Activated CD8-positive, alpha-beta T cell treated with anti-CD3 and anti-CD28 coated beads for 36 hours (primary cell): ENCODE measurements around the gene ADARB2. TPM values are rescaled to one million over a fixed set of nuclear protein-coding genes. Genes with fewer than 3 reads are reported as not detected.
"Not testable (repeated sequence)": the region's sequence is repeated elsewhere in the genome, so short reads cannot be mapped to it uniquely, and the experiment has no call there.

Experiments used
- ATAC-seq: fragments of 200-7000 bp; cut with Tn5 transposase; one replicate; pipeline ENCODE4 v1.10.0; 2021; ENCODE audit warnings: mild to moderate bottlenecking, moderate library complexity
- CTCF ChIA-PET: fragments of 350-600 bp; sonication (Branson Sonifier 250); formaldehyde crosslinking; loops from one replicate; lab custom pipeline; 2021; ENCODE audit warnings: antibody characterized with exemption; lab: Charles Lee
- POLR2A ChIA-PET: fragments of 350-600 bp; sonication (Branson Sonifier 250); formaldehyde crosslinking; loops from one replicate; lab custom pipeline; 2021; ENCODE audit warnings: antibody characterized with exemption; lab: Charles Lee
- DNase-seq: peaks from one replicate; pipeline ENCODE4 v3.0.0-alpha.2; 2020
- H3K27ac Mint-ChIP-seq: one replicate; pipeline ENCODE4 v1.8.0; 2021; ENCODE audit warnings: mild to moderate bottlenecking, mixed read lengths
- H3K27me3 Mint-ChIP-seq: one replicate; pipeline ENCODE4 v1.8.0; 2021; ENCODE audit warnings: mixed read lengths
- H3K36me3 Mint-ChIP-seq: one replicate; pipeline ENCODE4 v1.8.0; 2021; ENCODE audit warnings: low read depth, mixed read lengths
- H3K4me1 Mint-ChIP-seq: one replicate; pipeline ENCODE4 v1.8.0; 2021; ENCODE audit warnings: low read depth, mixed read lengths
- H3K4me3 Mint-ChIP-seq: one replicate; pipeline ENCODE4 v1.8.0; 2021; ENCODE audit warnings: mild to moderate bottlenecking, moderate library complexity, mixed read lengths
- H3K9me3 Mint-ChIP-seq: one replicate; pipeline ENCODE4 v1.8.0; 2021; ENCODE audit warnings: mixed read lengths
- intact Hi-C: fragments of 100-400 bp; cut with micrococcal nuclease; formaldehyde crosslinking; loops from one replicate; pipeline ENCODE4 v1.10.0; 2022
- total RNA-seq, 2 experiments: library from RNA; stranded (reverse); gene quantifications; one replicate each; pipeline ENCODE4 v1.2.3, GENCODE V29; 2021
- TF ChIP-seq, protein P1 (sequence below): fragments of 200-600 bp; IDR thresholded peaks from one replicate; pipeline ENCODE4 v1.8.0; 2022; ENCODE audit warnings: antibody characterized with exemption, mild to moderate bottlenecking

The ADARB2 gene
- total RNA-seq, 2 experiments from 2014 or later, result 1.3 to 1.6 TPM

DNA sequence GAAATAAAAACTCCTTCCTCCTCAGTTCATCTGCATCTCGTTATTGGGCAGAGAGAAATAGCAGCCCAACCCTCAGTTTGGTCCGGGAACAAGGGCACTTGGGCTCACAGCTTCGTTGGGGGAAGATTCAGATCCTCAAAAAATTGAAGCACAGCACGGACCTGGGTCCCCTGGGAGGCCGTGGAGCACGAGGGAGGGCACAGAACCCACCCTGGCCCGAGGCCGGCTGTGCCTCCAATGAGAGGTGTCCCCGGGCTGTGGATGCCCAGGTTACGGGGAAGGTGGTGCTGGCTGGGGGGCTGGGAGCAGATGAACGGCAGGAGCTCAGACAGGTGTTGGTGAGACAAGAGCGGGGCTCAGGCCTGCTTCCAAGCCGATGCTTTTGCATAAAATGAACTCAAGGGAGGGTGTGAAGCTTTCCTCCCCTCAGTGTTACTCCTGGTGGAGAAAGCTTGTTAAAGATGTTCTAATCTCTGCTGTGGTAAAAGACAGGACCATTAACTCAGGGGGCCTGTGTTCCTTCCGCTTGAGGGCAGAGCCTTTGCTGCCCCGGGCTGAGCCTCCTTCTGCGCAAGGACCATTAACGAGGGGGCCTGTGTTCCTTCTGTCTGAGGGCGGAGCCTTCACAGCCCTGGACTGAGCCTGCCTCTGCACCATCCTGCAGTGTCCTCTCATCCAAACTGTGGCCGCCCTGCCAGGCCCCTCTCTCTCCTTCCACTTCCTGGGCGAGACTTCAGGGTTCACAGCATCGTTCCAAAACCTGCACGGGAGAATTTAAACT, 302.2 kb downstream of the ADARB2 start:
- TF ChIP-seq, protein P1, sequence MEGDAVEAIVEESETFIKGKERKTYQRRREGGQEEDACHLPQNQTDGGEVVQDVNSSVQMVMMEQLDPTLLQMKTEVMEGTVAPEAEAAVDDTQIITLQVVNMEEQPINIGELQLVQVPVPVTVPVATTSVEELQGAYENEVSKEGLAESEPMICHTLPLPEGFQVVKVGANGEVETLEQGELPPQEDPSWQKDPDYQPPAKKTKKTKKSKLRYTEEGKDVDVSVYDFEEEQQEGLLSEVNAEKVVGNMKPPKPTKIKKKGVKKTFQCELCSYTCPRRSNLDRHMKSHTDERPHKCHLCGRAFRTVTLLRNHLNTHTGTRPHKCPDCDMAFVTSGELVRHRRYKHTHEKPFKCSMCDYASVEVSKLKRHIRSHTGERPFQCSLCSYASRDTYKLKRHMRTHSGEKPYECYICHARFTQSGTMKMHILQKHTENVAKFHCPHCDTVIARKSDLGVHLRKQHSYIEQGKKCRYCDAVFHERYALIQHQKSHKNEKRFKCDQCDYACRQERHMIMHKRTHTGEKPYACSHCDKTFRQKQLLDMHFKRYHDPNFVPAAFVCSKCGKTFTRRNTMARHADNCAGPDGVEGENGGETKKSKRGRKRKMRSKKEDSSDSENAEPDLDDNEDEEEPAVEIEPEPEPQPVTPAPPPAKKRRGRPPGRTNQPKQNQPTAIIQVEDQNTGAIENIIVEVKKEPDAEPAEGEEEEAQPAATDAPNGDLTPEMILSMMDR, result no peak
- no peak for DNase-seq
- H3K9me3 Mint-ChIP-seq, result peaks cover 4% of the 10 kb centered on the region
- H3K4me1 Mint-ChIP-seq, result no peaks in the 10 kb centered on the region
- POLR2A ChIA-PET, result no interaction called here
- ATAC-seq, result no peak
- no peaks in the 10 kb centered on the region for H3K36me3 Mint-ChIP-seq
- no peak overlapping the region for H3K4me3 Mint-ChIP-seq
- CTCF ChIA-PET, result no interaction called here
- intact Hi-C loops, result no loop called here
- H3K27me3 Mint-ChIP-seq, result no peaks in the 10 kb centered on the region
- no peak overlapping the region for H3K27ac Mint-ChIP-seq

DNA sequence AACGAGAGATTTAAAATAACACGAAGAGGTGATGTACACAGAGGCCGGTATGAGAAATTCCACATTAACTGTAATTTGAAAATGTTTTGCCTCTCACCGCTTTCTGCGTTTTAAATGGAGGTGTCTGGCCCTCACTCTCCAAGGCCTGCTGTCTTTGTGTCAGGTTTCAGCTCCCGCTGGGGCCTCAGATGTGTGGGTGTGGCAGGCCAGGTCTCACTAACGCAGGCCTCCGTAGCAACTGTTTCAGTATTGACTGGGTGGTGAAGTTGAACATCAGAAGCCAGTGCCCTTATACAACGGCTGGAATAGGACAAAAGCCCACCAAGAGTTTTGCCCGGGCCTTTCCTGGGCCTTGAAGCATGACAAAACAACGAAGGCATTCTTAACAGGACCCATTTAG, 303.1 kb downstream of the ADARB2 start:
- Mint-ChIP-seq H3K4me1 (no peaks in the 10 kb centered on the region), H3K27ac (no peak overlapping the region), H3K9me3 (peaks cover 8% of the 10 kb centered on the region), H3K36me3 (no peaks in the 10 kb centered on the region), H3K4me3 (no peak overlapping the region), H3K27me3 (no peaks in the 10 kb centered on the region)
- ChIA-PET CTCF (no interaction called here), POLR2A (no interaction called here)
- TF ChIP-seq, protein P1, result no peak
- intact Hi-C loops, result no loop called here
- ATAC-seq (no peak), DNase-seq (no peak)

DNA sequence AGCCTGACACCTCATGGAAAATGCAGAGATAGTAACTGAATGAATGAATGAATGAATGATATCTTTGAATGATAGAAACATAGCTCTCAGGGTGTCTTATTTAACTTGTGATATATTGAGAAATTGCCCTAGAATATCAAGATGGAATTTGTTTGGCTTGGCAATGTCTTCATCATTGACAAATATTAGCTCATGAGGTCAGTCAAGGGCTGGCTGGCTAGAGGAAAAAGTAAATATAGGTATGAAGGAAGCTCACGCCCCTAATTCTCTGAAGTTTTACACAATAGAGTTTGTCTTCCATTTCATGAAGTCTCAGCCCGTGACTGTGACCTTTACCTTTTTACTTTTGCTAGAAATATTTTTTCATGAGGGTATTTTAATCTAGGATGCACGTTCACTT, 305.2 kb downstream of the ADARB2 start:
- no peaks in the 10 kb centered on the region for H3K27me3 Mint-ChIP-seq
- intact Hi-C loops, result no loop called here
- no peaks in the 10 kb centered on the region for H3K4me1 Mint-ChIP-seq
- no peak for ATAC-seq
- peaks cover 8% of the 10 kb centered on the region for H3K9me3 Mint-ChIP-seq
- TF ChIP-seq, protein P1, result no peak
- POLR2A ChIA-PET, result no interaction called here
- no peak for DNase-seq
- H3K4me3 Mint-ChIP-seq, result no peak overlapping the region
- CTCF ChIA-PET, result interaction anchor here (2.3 kb wide), 1 partner anchor 12 kb away, joined by 8 read pairs; no protein-coding TSS in a partner anchor
- H3K36me3 Mint-ChIP-seq, result no peaks in the 10 kb centered on the region
- H3K27ac Mint-ChIP-seq, result no peak overlapping the region

DNA sequence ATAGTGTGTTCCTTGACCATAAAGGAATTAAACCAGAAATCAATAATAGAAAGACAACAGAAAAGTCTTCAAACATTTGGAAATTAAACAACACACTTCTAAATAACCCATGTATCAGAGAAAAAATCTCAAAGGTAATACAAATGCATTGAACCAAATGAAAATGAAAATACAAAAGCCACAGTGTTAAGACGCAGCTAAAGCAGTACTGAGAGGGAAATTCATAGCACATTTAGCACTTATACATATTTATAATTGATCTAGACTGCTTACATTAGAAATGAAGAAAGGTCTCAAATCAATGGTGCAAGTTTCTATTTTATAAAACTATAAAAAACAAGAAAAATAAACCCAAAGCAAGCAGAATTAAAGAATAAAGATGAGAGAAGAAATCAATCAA, 306.1 kb downstream of the ADARB2 start:
- H3K4me3 Mint-ChIP-seq, result no peak overlapping the region
- intact Hi-C loops, result no loop called here
- DNase-seq (no peak), ATAC-seq (no peak)
- no peak overlapping the region for H3K27ac Mint-ChIP-seq
- no peaks in the 10 kb centered on the region for H3K36me3 Mint-ChIP-seq
- H3K4me1 Mint-ChIP-seq, result no peaks in the 10 kb centered on the region
- TF ChIP-seq, protein P1, result no peak
- H3K9me3 Mint-ChIP-seq, result peaks cover 8% of the 10 kb centered on the region
- H3K27me3 Mint-ChIP-seq, result no peaks in the 10 kb centered on the region
- CTCF ChIA-PET, result interaction anchor here (2.3 kb wide), 1 partner anchor 11 kb away, joined by 8 read pairs; no protein-coding TSS in a partner anchor
- POLR2A ChIA-PET, result no interaction called here

DNA sequence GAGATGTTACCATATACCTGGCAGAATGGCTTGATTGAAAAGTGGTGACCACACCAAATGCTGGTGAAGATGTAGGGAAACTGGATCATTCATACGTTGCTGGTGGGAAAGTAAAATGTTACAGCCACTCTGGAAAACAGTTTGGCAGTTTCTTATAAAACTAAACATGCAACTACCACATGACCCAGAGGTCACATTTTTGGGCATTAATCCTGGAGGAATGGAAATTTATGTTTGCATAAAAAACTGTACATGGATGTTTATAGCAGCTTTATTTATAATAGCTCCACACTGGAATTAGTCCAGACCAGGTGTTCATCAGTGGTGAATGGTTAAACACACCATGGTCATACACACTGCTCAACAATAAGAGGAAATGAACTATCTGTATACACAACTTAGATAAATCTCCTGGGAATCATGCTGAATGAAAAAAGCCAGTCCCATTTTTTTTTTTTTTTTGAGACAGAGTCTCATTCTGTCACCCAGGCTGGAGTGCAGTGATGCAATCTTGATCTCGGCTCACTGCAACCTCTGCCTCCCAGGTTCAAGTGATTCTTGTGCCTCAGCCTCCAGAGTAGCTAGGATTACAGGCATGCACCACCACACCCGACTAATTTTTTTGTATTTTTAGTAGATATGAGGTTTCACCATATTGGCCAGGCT, 309.7 kb downstream of the ADARB2 start:
- H3K4me3 Mint-ChIP-seq, H3K27ac Mint-ChIP-seq, DNase-seq, H3K9me3 Mint-ChIP-seq, H3K27me3 Mint-ChIP-seq, ATAC-seq, CTCF ChIA-PET, intact Hi-C loops, H3K4me1 Mint-ChIP-seq, H3K36me3 Mint-ChIP-seq: not testable (repeated sequence)
- POLR2A ChIA-PET, result interaction anchor here (0.7 kb wide), 1 partner anchor 446 kb away, joined by 3 read pairs; no protein-coding TSS in a partner anchor
